SK-N-SH treated with all-trans-retinoic acid at 6 μM for 48 hours (cell line): ENCODE results near the gene CEACAM4.

ENCODE experiments used
- ATAC-seq: fragments of 200-7000 bp; cut with Tn5 transposase; 3 replicates; pipeline ENCODE4 v1.9.1; 2020; ENCODE audit warnings: mild to moderate bottlenecking, moderate library complexity
- ARNTL ChIP-seq: fragments of 450-650 bp; formaldehyde crosslinking; IDR thresholded peaks from 2 replicates; pipeline ENCODE4 v1.5.0; 2020; ENCODE audit warnings: low read depth, mild to moderate bottlenecking, moderate library complexity, borderline replicate concordance
- CREB5 ChIP-seq: fragments of 250-450 bp; sonication (Bioruptor Pico); IDR thresholded peaks from 2 replicates; pipeline ENCODE4 v1.5.1; 2020; ENCODE audit warnings: low read depth, mild to moderate bottlenecking, moderate library complexity
- CSDC2 ChIP-seq: fragments of 250-450 bp; sonication (Bioruptor Pico); IDR thresholded peaks from 2 replicates; pipeline ENCODE4 v1.5.0; 2020; ENCODE audit warnings: mild to moderate bottlenecking, moderate library complexity
- CSRNP3 ChIP-seq: fragments of 250-450 bp; sonication (Bioruptor Pico); IDR thresholded peaks from 2 replicates; pipeline ENCODE4 v1.5.1; 2021; ENCODE audit warnings: mild to moderate bottlenecking, moderate library complexity
- ESRRG ChIP-seq: fragments of 250-450 bp; sonication (Bioruptor Pico); IDR thresholded peaks from 2 replicates; pipeline ENCODE4 v1.6.1; 2021; ENCODE audit warnings: mild to moderate bottlenecking
- ISL1 ChIP-seq: fragments of 250-450 bp; sonication (Bioruptor Pico); IDR thresholded peaks from 2 replicates; pipeline ENCODE4 v2.1.2; 2022; ENCODE audit warnings: mild to moderate bottlenecking, moderate library complexity
- OSR1 ChIP-seq: fragments of 250-450 bp; sonication (Bioruptor Pico); IDR thresholded peaks from 2 replicates; pipeline ENCODE4 v1.8.0; 2022; ENCODE audit warnings: moderate library complexity, mild to moderate bottlenecking, inconsistent platforms
- POU6F1 ChIP-seq: fragments of 250-450 bp; sonication (Bioruptor Pico); IDR thresholded peaks from 2 replicates; pipeline ENCODE4 v1.8.0; 2021; ENCODE audit warnings: low read depth, mild to moderate bottlenecking, moderate library complexity, borderline replicate concordance
- PPARA ChIP-seq: fragments of 250-450 bp; sonication (Bioruptor Pico); IDR thresholded peaks from 2 replicates; pipeline ENCODE4 v1.5.0; 2020; ENCODE audit warnings: mild to moderate bottlenecking, borderline replicate concordance
- SNAI2 ChIP-seq: fragments of 250-450 bp; sonication (Bioruptor Pico); IDR thresholded peaks from 2 replicates; pipeline ENCODE4 v1.5.0; 2020; ENCODE audit warnings: mild to moderate bottlenecking, moderate library complexity
- TCF4 ChIP-seq: fragments of 250-450 bp; sonication (Bioruptor Pico); IDR thresholded peaks from 2 replicates; pipeline ENCODE4 v1.8.0; 2021; ENCODE audit warnings: mild to moderate bottlenecking, moderate library complexity, borderline replicate concordance
- TOX ChIP-seq: fragments of 250-450 bp; sonication (Bioruptor Pico); IDR thresholded peaks from 2 replicates; pipeline ENCODE4 v1.8.0; 2021; ENCODE audit warnings: mild to moderate bottlenecking, moderate library complexity, borderline replicate concordance
- ZC3H10 ChIP-seq: fragments of 250-450 bp; sonication (Bioruptor Pico); IDR thresholded peaks from 2 replicates; pipeline ENCODE4 v1.5.1; 2021; ENCODE audit warnings: mild to moderate bottlenecking, moderate library complexity
- ZFP3 ChIP-seq: fragments of 250-450 bp; sonication (Bioruptor Pico); IDR thresholded peaks from 2 replicates; pipeline ENCODE4 v1.5.0; 2020; ENCODE audit warnings: mild to moderate bottlenecking, moderate library complexity
- ZFP30 ChIP-seq: fragments of 450-650 bp; formaldehyde crosslinking; IDR thresholded peaks from 2 replicates; pipeline ENCODE4 v1.5.0; 2022; ENCODE audit warnings: mild to moderate bottlenecking, moderate library complexity
- ZNF565 ChIP-seq: fragments of 450-650 bp; formaldehyde crosslinking; conservative IDR thresholded peaks from 2 replicates; pipeline ENCODE4 v1.5.0; 2020; ENCODE audit warnings: low read depth, mild to moderate bottlenecking, moderate library complexity
- ZNF70 ChIP-seq: fragments of 450-650 bp; formaldehyde crosslinking; IDR thresholded peaks from 2 replicates; pipeline ENCODE4 v1.5.0; 2020; ENCODE audit warnings: mild to moderate bottlenecking, moderate library complexity
- ZNF8 ChIP-seq: fragments of 450-650 bp; formaldehyde crosslinking; IDR thresholded peaks from 2 replicates; pipeline ENCODE4 v1.5.0; 2020; ENCODE audit warnings: mild to moderate bottlenecking, moderate library complexity
- TF ChIP-seq, protein P1 (sequence below): fragments of 250-450 bp; sonication (Bioruptor Pico); IDR thresholded peaks from 2 replicates; pipeline ENCODE4 v1.8.0; 2020; ENCODE audit warnings: mild to moderate bottlenecking, moderate library complexity, borderline replicate concordance

CEACAM4 gene

DNA sequence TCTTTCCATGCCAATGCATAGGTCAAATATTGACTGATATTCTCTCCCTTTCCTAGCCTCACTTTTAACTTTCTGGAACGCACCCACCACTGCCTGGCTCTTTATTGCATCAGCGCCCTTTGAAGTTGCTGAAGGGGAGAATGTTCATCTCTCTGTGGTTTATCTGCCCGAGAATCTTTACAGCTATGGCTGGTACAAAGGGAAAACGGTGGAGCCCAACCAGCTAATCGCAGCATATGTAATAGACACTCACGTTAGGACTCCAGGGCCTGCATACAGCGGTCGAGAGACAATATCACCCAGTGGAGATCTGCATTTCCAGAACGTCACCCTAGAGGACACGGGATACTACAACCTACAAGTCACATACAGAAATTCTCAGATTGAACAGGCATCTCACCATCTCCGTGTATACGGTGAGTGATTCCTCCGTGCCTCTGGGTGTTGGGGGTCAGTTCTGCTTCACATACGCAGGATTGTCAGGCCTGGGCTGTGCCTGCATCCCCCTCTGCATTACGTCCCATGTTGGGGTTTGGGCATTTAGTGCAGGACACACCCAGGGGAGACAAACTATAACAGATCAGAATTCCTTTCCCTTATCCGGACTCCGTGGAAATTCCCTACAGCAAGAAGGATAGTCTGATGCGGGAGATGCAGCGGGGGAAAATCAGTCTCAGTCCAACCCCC, 49.6 kb downstream of the CEACAM4 start:
- no peak for ATAC-seq
- TF ChIP-seq ZFP3 (CRISPR knock-in tag) = no peak
- no peak for TF ChIP-seq ZNF8 (CRISPR knock-in tag)
- TF ChIP-seq ZFP30 (CRISPR knock-in tag) = no peak
- TF ChIP-seq, protein P1, sequence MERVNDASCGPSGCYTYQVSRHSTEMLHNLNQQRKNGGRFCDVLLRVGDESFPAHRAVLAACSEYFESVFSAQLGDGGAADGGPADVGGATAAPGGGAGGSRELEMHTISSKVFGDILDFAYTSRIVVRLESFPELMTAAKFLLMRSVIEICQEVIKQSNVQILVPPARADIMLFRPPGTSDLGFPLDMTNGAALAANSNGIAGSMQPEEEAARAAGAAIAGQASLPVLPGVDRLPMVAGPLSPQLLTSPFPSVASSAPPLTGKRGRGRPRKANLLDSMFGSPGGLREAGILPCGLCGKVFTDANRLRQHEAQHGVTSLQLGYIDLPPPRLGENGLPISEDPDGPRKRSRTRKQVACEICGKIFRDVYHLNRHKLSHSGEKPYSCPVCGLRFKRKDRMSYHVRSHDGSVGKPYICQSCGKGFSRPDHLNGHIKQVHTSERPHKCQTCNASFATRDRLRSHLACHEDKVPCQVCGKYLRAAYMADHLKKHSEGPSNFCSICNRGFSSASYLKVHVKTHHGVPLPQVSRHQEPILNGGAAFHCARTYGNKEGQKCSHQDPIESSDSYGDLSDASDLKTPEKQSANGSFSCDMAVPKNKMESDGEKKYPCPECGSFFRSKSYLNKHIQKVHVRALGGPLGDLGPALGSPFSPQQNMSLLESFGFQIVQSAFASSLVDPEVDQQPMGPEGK = no peak
- no peak for TF ChIP-seq CSRNP3 (CRISPR knock-in tag)
- no peak for TF ChIP-seq CSDC2 (CRISPR knock-in tag)
- no peak for TF ChIP-seq ESRRG (CRISPR knock-in tag)
- no peak for TF ChIP-seq SNAI2 (CRISPR knock-in tag)

- ATAC-seq = no peak
- no peak for TF ChIP-seq ESRRG (CRISPR knock-in tag)
Measured at GRCh38 chr19:41575998-41576397, 50.9 kb downstream of the CEACAM4 start, which contains the start of gene CEACAM21. Gene CEACAM21 (plus strand): TSS chr19:41576166. CDS start chr19:41576275, 109 bp downstream.

DNA sequence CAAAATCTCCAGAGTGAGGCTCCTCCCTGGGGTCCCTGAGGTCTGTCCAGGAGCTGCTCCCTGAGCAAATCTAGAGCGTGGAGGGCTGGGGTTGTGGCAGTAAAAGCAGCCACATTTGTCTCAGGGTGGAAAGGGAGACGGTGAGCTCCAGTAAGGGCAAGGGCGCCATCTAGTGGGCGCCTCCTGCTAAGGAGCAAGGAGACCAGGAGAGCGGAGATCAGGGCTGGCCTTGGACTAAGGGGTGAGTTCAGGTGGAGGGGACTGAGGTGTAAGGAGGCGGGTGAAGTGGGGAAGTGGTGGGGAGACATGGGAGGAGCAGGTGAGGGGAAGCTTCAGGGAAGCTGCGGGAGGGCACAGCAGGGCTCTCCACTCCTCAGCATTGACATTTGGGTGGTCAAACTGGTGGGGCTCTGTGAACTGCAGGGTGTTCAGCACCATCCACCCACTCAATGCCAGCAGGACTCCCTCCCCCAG, 56.2 kb downstream of the CEACAM4 start:
- no peak for TF ChIP-seq OSR1
- no peak for TF ChIP-seq POU6F1 (CRISPR knock-in tag)
- no peak for TF ChIP-seq ARNTL (CRISPR knock-in tag)
- TF ChIP-seq ZNF565 (CRISPR knock-in tag) = no peak
- TF ChIP-seq ISL1 (CRISPR knock-in tag) = no peak
- TF ChIP-seq ZNF8 (CRISPR knock-in tag) = no peak
- TF ChIP-seq TCF4 = no peak
- no peak for TF ChIP-seq PPARA (CRISPR knock-in tag)
- TF ChIP-seq, protein P1 = no peak
- TF ChIP-seq SNAI2 (CRISPR knock-in tag) = no peak
- no peak for TF ChIP-seq ZFP30 (CRISPR knock-in tag)
- no peak for TF ChIP-seq TOX (CRISPR knock-in tag)
- no peak for TF ChIP-seq ESRRG (CRISPR knock-in tag)
- TF ChIP-seq ZFP3 (CRISPR knock-in tag) = no peak
- no peak for TF ChIP-seq CSRNP3 (CRISPR knock-in tag)
- TF ChIP-seq, all 23 proteins: peak for 0
- ATAC-seq = peak; percentile 100

GRCh38 chr19:41570179-41570578, 56.7 kb downstream of the CEACAM4 start:
- peak; percentile 15; the same call in 1 of the 3 replicates for ATAC-seq
- TF ChIP-seq ZNF70 (no peak), OSR1 (no peak), TCF4 (no peak), CSDC2 (CRISPR knock-in tag) (no peak), TOX (CRISPR knock-in tag) (no peak), ZFP30 (CRISPR knock-in tag) (no peak), CSRNP3 (CRISPR knock-in tag) (no peak), ZC3H10 (CRISPR knock-in tag) (no peak), ZNF565 (CRISPR knock-in tag) (no peak), CREB5 (CRISPR knock-in tag) (no peak), POU6F1 (CRISPR knock-in tag) (no peak)
